NCI-H1694 treated with DMSO at 0.1 percent for 48 hours (cell line): Measurements from ENCODE around the gene ATP6AP2.
A peak's percentile ranks its signal among the peaks of the same experiment; 100 is the strongest.
"Not testable (repeated sequence)": the region's sequence is repeated elsewhere in the genome, so short reads cannot be mapped to it uniquely, and the experiment has no call there.

Source experiments
- DNase-seq: peaks from one replicate; lab custom pipeline; 2025; lab: John Stamatoyannopoulos, UW

ATP6AP2 gene

GRCh38 chrX:40580537-40581335 lies at the start of gene ATP6AP2:
Gene ATP6AP2 (plus strand): TSS chrX:40580970. CDS start chrX:40581066, 96 bp downstream.
- peak; percentile 91 for DNase-seq

DNA sequence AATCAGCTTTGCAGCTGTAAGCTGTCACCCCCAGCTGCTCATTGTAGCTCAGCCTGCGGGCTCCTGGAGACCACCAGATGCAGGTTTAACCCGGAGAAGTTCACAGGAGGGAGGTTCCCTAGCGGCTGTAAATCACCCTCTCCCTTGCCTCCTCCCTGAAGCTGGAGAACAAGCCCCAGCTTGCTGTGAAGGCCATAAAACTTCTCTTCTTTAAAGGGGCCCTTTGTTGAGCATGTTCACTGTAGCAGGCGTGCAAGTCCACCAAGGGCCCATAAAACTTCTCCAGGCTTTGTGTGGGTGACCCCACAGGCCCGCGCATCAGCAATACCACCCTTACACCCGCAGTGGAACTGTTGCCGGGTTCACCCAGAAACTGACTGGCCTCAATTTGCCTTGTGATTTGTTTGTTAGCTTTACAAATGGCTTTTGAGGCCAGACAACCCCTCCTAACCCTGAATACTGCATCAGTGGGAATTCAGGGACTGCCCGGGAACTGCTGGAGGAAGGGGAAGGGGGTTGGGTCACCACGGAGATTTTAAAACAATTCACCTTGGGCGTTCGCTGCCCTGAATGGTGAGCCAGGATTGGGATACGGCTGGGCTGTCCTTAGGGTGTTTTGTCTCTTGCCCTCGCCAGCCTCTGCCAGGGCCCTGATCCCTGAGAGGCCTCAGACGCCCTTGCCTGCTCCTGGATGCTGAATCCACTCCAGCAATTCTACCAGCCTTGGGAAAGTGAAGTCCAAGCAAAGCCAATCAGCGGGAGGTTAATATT lies 49.5 kb upstream of the ATP6AP2 start:
- DNase-seq: peak; percentile 47

- no peak for DNase-seq
Observed at GRCh38 chrX:40537310-40537709, 43.5 kb upstream of the ATP6AP2 start.

- no peak for DNase-seq
Observed at GRCh38 chrX:40538406-40538805, 42.4 kb upstream of the ATP6AP2 start.

GRCh38 chrX:40539214-40540142 lies 41.3 kb upstream of the ATP6AP2 start:
- no peak for DNase-seq

GRCh38 chrX:40542208-40542607 lies 38.6 kb upstream of the ATP6AP2 start:
- no peak for DNase-seq

- DNase-seq: no peak
Observed at GRCh38 chrX:40542972-40543371, 37.8 kb upstream of the ATP6AP2 start.

DNA sequence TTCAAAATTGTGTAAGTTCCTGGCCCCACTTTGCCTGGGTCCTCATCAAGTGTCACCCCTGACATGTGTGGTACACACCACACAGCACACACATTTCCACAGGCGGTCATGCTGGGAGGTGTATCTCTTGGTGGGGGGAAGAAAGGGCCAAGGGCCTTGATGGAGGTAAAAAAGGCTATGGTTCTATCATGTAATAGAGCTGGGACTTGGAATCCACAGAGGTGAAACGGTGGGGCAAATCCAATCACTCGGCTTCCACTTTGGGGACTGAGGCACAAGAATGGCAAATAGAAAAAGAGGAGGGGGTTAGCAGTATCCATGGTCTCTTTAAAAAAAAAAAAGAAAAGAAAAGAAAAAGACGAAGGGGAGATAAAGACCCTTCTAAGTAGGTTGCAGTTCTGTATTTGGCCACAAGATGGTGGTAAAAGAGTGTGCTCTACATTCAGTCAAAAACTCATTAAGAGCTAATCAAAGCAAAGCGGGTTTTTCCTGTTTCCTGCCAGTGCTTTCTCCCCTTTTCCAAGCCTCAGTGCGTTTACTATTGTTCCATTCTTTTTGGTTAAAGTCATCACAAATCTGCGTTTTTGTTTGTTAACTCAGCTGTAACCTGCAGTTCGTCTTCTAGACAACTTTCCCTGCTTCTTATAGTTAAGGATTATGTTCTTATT lies 37.0 kb upstream of the ATP6AP2 start:
- peak; percentile 72 for DNase-seq

DNA sequence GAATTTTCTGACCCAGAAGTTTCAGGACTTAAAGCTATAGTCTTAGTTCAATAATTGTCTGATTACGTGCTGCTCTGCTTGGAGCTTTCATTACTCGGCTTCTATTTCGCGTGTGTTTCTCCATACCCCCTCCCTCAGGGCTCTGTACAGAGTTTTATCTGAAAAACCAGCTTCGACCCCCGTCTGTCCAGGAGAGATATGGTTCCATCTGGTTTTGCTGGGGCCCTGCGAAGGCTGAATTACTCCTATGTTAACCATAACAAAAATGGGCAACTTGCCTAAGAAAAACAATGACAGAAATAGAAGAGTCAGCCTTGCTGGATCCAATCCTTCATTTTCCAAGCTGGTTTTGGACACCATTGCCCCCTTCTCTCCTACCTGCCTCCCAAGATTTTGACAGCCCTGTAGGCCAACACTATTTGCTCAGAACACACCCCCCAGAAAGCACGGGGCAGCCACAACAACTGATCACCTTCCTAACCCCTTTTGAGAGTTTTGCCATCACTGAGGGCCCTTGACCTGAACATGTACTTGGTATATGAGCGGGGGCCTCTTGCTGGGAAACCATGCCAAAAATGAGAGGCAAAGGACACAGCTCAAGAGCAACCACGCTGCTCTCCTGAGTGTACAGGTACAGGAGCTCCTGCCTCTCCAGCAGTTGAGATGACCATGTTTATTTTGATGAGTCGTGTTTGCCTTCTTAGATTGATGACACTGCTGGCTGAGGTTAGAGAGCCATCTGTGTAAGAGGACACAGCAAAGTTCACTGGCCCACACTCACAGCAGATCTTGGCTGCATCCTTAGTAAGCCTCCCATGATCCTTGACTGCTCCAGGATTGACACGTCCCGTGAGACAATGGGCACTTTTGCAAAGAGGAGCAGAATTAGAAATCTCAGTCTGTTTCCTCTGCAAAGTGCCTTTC lies 36.2 kb upstream of the ATP6AP2 start:
- DNase-seq: no peak

- DNase-seq: no peak
Observed at GRCh38 chrX:40546870-40547269, 33.9 kb upstream of the ATP6AP2 start.

DNA sequence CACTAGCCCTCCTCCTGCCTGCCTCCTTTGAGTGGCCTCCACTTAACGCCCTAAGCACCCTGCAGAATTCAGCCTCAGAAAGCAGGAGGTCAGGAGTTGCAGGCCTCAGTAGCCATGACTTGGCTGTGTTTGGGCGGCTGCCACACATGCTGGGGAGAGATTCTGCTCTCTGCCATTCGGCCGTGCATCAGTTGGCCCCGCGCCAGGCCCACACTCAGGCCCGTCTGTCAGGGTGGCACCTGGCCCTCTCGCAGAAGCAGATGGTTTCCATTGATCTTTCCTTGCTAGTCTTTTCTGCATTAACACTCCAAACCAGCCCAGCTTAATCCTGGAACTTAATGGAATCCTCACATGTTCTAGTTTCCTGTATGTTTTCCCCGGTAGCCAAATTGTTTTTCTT lies 30.7 kb upstream of the ATP6AP2 start:
- peak; percentile 85 for DNase-seq

DNA sequence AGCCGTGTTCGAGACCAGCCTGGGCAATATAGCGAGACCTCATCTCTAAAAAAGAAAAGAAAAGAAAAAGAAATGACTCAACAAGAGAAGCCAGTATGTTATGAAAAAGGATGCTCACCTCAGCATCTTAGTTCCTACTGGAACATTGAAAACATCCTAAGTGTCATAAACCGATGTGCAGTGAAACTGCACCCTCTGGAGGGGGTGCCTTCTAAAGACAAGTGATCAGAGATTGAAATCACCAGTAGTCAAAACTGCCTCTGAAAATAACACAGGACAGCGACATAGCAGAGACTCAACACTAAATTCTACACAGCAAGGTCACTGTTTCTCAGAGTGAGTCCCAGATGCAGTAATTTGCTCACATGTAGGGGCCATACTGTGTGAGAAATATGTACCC lies 28.0 kb upstream of the ATP6AP2 start:
- DNase-seq: peak; percentile 61

DNA sequence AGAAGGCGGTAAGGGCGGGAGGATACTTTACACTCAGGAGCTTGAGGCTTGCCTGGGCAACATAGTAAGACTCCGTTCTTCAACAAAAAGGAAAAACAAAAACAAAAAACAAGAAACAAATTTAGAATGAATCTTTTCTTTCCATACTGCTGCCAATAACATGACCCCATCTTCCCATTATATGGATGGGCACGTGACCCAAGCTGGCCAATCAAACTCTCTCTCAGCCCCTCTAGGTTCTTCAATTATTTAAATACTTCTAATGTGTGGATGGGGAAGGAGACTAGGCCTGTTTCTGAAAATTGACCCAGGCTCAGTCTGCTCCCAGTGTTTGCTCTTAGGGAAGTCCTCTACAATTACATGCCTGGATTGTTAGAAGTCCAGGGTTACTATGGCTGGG lies 22.2 kb upstream of the ATP6AP2 start:
- no peak for DNase-seq

GRCh38 chrX:40563784-40564183 lies 17.0 kb upstream of the ATP6AP2 start:
- DNase-seq: no peak

- no peak for DNase-seq
Observed at GRCh38 chrX:40564447-40564846, 16.3 kb upstream of the ATP6AP2 start.

DNA sequence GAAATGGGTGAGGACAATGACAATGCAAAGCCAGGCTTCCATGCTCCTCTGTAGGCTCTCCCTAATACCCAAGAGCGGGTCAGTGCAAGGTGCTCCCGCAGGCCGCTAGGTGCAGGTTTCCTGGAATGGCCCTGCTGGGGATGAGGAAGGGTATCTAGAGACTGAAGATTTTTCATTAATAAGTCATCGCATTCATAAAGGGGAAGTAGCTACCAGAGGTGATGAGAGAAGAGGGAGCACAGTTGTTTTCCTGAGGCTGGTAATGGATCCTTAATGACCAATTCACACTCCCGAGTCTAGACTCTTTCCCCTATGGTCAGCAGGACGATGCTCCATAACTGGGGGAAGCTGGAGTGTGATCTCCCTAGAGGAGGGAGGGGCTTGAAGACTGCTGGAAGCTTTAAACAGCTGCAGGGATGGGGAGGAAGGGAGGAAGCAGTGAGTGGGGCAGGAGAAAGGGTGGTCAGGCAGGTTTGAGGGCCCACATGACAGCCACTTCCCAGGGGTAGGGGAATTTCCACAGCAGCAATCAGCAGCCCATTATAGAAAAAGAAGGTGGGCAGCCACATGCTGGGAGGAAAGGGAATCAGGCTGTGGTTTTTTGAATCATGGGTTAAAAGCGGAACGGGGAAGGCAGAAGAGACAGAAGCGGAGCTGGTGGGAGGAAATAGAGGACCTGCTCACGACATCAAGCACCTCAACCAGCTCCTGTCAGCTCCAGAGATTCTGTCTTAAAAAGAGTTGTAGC lies 10.2 kb upstream of the ATP6AP2 start:
- DNase-seq: no peak

DNA sequence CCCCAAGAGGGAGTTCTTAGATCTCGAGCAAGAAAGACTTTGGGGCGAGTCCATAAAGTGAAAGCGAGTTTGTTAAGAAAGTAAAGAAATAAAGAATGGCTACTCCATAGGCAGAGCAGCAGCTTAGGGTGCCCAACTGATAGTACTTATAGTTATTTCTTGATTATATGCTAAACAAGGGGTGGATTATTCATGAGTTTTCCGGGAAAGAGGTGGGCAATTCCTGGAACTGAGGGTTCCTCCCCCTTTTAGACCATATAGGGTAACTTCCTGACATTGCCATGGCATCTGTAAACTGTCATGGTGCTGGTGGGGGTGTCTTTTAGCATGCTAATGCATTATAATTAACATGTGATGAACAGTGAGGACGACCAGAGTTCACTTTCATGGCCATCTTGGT lies 9.6 kb upstream of the ATP6AP2 start:
- DNase-seq: not testable (repeated sequence)

- no peak for DNase-seq
Observed at GRCh38 chrX:40571600-40571999, 9.2 kb upstream of the ATP6AP2 start.

- DNase-seq: peak; percentile 14
Observed at GRCh38 chrX:40573763-40574162, 7.0 kb upstream of the ATP6AP2 start.

DNA sequence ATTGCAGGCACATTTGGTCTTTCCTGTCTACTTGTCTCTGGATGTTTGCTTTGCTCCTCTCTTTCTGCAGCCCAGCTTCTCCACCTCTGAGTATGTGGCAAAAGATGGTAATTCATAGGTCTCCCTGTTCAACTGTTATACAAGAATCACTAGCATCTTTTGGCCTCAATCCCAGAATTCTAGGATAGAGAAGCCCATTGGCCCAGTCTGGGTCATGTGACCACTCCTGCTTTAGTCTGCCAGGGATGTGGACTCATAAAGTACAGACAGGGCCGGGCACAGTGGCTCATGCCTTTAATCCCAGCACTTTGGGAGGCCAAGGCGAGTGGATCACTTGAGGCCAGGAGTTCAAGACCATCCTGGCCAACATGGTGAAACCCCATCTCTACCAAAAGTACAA lies 5.4 kb upstream of the ATP6AP2 start:
- peak; percentile 1 for DNase-seq
